Mucosa of stomach (tissue), 1 donor: ENCODE data around the gene ADGRD2.

Experiments
- H3K27me3 ChIP-seq: one replicate; pipeline ENCODE4 v1.7.0; 2013; ENCODE audit warnings: mild to moderate bottlenecking, low read length; ENCODE audit not compliant: control insufficient read depth, insufficient read depth
- H3K36me3 ChIP-seq: one replicate; pipeline ENCODE4 v1.7.0; 2013; ENCODE audit warnings: low read length; ENCODE audit not compliant: control insufficient read depth, insufficient read depth
- H3K4me1 ChIP-seq: one replicate; pipeline ENCODE4 v1.7.0; 2013; ENCODE audit warnings: mild to moderate bottlenecking, low read length; ENCODE audit not compliant: control insufficient read depth, insufficient read depth
- H3K4me3 ChIP-seq: one replicate; pipeline ENCODE4 v1.7.0; 2013; ENCODE audit warnings: low read length
- H3K9ac ChIP-seq: one replicate; pipeline ENCODE4 v1.7.0; 2013; ENCODE audit warnings: mild to moderate bottlenecking, low read length, moderate library complexity
- H3K9me3 ChIP-seq: one replicate; pipeline ENCODE4 v1.7.0; 2013; ENCODE audit warnings: mild to moderate bottlenecking, low read length, moderate library complexity; ENCODE audit not compliant: control insufficient read depth
- donor health status: Pancreatic carcinoma.

ADGRD2 gene

DNA sequence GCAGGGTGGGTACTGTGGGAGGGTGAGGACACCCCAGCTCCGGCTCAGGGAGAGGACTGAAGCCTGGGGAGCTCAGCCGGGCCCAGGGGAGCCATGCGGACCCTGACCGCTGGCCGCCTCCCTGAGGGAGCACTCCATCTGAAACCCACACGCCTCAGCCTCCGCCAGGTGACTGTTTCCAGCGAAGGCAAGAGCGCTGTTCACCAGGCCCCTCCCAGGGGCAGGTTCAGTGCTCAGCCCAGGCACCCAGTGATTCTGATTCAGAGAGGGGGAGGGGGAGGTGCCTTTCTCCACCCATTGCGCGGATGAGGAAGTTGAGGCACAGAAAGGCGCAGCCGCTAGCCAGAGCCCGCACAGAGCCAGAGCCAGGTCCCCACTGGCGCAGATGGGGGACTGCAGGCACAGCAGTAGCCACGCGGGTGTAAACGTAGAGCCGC is 27.0 kb downstream of the ADGRD2 start:
- Histone ChIP-seq H3K4me3 (no peak overlapping the region), H3K27me3 (peaks cover 66% of the 10 kb centered on the region)

DNA sequence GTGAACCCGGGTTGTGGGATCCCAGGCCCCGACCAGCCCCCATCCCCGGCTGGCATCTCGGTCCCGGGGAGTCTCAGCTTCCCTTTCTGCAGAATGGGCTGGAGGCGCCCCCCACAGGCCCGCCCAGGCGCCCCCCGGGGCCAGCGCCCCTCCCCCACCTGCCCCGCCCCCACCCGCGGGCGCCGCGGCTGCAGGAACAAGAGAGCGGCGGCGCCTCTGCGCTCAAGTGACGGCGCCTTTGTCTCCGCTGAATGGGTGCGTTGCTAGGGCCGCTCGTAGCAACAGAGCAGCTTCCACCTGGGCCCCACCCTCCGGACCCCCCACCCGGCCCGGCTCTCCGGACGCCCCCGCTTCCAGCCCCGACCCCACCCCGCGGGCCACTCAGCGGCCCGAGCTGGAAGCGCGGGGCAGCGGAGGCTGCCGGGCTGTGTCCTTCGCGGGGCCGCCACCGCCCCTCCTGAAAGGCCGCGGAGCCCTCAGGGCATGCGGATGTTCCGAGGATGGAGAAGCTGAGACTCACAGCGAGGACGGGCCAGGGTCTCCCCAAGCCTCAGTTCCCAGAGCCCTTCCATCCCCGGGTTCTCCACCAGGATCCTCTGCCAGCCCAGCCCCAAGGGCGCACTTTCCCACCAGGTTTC is 27.5 kb downstream of the ADGRD2 start:
- Histone ChIP-seq H3K9ac (no peak overlapping the region), H3K36me3 (no peaks in the 10 kb centered on the region), H3K9me3 (no peaks in the 10 kb centered on the region), H3K4me1 (no peaks in the 10 kb centered on the region), H3K4me3 (no peak overlapping the region), H3K27me3 (peaks cover 70% of the 10 kb centered on the region)

More for the DNA sequence above, 27.0 kb downstream of the ADGRD2 start:
- H3K4me1 ChIP-seq, result no peaks in the 10 kb centered on the region
- no peaks in the 10 kb centered on the region for H3K36me3 ChIP-seq
- H3K9me3 ChIP-seq, result no peaks in the 10 kb centered on the region
- H3K9ac ChIP-seq, result no peak overlapping the region

GRCh38 chr9:124478354-124478753 is 28.1 kb downstream of the ADGRD2 start:
- Histone ChIP-seq H3K9ac (no peak overlapping the region), H3K27me3 (peaks cover 76% of the 10 kb centered on the region), H3K9me3 (no peaks in the 10 kb centered on the region), H3K4me1 (no peaks in the 10 kb centered on the region), H3K4me3 (no peak overlapping the region), H3K36me3 (no peaks in the 10 kb centered on the region)

DNA sequence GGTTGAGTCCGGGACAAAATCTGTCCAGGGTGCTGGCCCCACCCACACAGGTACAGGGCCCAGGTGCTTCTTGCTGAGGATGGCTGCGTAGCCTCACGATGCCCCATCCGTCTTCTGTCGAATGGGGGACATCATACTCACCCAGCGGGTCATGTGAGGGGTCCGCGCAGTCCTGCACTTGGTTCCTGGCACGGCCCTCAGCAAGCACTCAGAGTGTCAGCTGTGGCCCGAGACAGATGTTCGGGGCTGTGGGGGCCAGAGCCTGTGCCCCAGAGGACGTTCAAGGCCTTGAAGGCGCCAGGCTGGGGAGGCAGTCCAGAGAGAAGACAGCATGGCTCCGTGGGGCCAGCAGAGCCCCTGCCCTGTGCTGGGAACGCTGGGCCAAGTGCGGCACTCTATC is 29.1 kb downstream of the ADGRD2 start:
- Histone ChIP-seq H3K9me3 (no peaks in the 10 kb centered on the region), H3K9ac (no peak overlapping the region), H3K36me3 (no peaks in the 10 kb centered on the region), H3K4me3 (no peak overlapping the region), H3K27me3 (peaks cover 79% of the 10 kb centered on the region), H3K4me1 (no peaks in the 10 kb centered on the region)

GRCh38 chr9:124479947-124480620 is 29.8 kb downstream of the ADGRD2 start:
- Histone ChIP-seq H3K9ac (no peak overlapping the region), H3K36me3 (no peaks in the 10 kb centered on the region), H3K27me3 (peaks cover 80% of the 10 kb centered on the region), H3K9me3 (no peaks in the 10 kb centered on the region), H3K4me3 (no peak overlapping the region), H3K4me1 (no peaks in the 10 kb centered on the region)

DNA sequence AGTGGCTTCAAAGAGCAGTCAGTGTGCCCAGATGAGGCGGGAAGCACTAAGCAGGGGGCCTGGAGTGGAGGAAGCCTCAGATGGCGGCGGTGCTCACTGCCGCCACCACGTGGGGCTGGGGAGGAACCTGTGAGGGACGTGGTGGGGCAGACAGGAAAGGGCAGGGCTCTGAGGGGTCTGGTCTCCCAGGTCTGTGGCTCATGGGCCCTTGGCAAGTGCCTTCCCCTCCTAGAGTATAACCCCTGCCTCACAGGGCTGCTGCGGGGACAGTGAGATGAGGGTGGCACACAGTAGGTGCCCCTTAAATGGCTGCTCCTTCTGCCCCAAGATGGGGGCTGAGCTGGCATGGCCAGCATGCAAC is 30.4 kb downstream of the ADGRD2 start:
- Histone ChIP-seq H3K9me3 (no peaks in the 10 kb centered on the region), H3K36me3 (no peaks in the 10 kb centered on the region), H3K27me3 (peaks cover 82% of the 10 kb centered on the region), H3K4me3 (no peak overlapping the region), H3K4me1 (no peaks in the 10 kb centered on the region), H3K9ac (no peak overlapping the region)

DNA sequence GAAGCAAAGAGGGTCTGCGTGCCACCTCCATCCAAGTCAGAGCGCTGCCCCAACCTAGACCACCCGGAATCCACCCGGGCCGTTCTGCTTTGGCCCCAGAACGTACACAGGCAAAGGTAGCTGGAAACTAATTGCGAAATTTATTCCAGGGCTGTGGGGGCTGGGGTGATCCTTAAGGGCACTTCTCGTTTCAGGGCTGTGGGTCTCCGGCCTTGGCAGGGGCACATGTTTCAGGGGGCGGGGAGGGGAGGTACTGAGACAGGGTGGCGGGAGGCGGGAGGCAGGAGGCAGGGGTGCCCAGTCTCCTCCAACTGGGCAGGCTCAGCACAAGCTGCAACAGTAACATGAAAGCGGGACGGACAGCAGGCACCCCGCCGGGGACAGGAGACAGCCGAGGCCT is 30.9 kb downstream of the ADGRD2 start:
- H3K4me3 ChIP-seq, result no peak overlapping the region
- no peaks in the 10 kb centered on the region for H3K4me1 ChIP-seq
- H3K9ac ChIP-seq, result no peak overlapping the region
- H3K9me3 ChIP-seq, result no peaks in the 10 kb centered on the region
- H3K27me3 ChIP-seq, result peaks cover 80% of the 10 kb centered on the region
- H3K36me3 ChIP-seq, result no peaks in the 10 kb centered on the region

DNA sequence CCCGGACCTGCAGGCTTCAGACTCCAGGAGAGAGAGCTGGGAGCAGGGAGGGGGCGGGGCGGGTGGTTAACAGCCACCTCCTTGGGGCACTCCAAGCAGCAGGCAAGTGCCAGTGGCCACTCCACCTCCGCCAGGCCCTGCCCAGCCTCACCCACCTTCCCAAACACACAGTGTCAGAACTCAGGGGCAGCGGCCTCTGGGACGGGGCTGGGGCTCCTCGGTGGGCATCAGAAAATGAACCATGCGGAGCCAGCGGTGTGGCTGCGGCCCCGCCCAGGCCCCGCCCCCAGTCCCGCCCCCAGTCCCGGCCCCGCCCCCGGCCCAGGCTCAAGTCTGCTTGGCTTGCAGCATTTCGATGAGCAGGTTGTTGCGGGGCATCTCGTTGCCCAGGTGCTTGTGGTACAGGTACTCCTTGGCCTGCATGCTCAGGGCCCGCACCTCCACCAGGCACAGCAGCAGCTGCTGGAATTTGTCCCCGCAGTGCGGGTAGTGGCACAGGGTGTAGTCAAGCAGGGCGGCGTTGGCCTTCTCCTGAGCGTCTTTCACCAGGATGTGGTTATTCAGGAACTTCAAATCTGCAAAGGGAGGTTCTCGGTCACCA is 32.3 kb downstream of the ADGRD2 start:
- Histone ChIP-seq H3K4me1 (no peaks in the 10 kb centered on the region), H3K9me3 (no peaks in the 10 kb centered on the region), H3K4me3 (no peak overlapping the region), H3K9ac (no peak overlapping the region), H3K36me3 (no peaks in the 10 kb centered on the region), H3K27me3 (peaks cover 80% of the 10 kb centered on the region)

DNA sequence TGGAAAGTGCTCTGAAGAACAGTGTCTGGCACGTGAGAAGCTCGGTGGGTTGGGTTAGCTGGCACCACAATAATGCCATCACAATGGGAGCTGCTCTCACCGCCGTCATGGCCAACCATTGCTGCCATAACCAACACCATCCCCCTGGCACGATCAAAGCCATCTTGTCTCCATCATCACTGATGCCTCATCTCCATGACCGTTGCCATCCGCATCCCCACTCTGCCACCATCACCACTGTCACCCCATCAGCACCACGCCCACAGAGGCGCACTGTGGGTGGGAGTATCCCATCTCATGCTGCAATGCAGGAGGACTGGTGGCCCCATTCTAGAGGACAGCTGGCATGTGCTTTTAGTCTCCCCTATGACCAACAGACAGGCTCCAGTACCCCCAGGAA is 33.2 kb downstream of the ADGRD2 start:
- peaks cover 81% of the 10 kb centered on the region for H3K27me3 ChIP-seq
- H3K4me3 ChIP-seq, result no peak overlapping the region
- H3K9ac ChIP-seq, result no peak overlapping the region
- H3K36me3 ChIP-seq, result no peaks in the 10 kb centered on the region
- no peaks in the 10 kb centered on the region for H3K4me1 ChIP-seq
- no peaks in the 10 kb centered on the region for H3K9me3 ChIP-seq

DNA sequence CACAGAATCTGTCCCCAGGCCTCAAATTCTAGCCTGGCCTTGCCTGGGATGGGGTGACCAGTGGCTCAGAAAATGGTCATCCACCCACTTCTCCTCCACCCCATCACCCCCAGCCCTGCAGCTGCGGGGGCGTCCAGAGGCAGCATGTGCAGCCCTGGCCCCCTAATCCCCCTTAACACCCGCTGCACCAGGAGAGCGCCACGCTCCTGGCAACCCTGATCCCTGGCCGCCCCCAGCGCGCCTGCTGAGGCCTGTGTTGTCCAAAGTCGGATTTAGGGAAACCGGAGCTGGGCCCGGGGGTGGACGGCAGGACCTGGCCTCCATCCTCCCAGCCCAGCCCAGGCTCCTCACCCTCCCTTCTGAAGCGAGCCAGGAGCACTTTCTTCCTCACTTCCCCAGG is 35.0 kb downstream of the ADGRD2 start:
- Histone ChIP-seq H3K36me3 (no peaks in the 10 kb centered on the region), H3K4me3 (no peak overlapping the region), H3K27me3 (peaks cover 77% of the 10 kb centered on the region), H3K9me3 (no peaks in the 10 kb centered on the region), H3K9ac (no peak overlapping the region), H3K4me1 (no peaks in the 10 kb centered on the region)

DNA sequence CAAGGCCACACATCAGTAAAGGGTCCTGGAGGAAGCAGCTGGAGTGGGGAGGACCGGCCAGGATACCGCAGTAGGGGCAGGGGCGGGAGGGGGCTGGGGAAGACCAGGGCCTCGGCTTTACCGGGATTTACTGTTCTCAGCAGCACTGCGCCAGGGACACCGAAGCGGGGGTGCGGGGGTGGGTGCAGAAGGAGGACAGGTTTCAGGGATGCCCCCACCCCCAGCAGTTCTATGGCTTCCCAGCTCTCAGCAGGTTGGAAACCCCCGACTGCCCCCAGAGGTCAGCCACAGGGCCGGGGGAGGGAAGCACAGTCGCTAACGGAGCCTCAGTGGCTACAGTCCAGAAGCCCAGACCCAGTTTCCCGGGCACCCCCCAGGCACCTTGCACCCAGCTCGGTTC is 35.7 kb downstream of the ADGRD2 start:
- Histone ChIP-seq H3K9me3 (no peaks in the 10 kb centered on the region), H3K4me3 (no peak overlapping the region), H3K27me3 (peaks cover 70% of the 10 kb centered on the region), H3K9ac (no peak overlapping the region), H3K36me3 (no peaks in the 10 kb centered on the region), H3K4me1 (no peaks in the 10 kb centered on the region)

DNA sequence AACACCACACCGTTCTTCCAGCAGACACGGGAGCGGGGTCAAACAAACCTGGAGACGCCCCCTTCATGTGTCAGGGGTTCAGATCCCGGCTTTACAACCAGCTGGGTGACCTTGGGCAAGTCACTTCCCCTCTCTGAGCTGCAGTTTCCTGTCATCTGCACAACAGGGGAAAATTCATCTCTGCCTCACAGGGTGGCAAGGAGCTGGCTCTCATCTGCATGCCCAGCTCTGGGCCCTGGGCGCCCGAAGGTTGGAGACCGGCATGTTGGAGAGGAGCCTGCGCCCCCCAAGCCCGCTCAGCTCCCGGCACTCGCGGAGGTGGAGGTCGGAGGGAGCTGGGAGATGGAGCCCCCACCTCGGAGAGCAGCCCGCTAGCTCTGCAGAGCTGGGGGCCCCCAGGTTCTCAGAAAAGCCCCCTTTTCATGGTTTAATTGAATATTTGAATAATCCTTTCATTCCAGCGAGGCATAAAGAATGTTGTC is 36.6 kb downstream of the ADGRD2 start:
- Histone ChIP-seq H3K4me1 (no peaks in the 10 kb centered on the region), H3K9ac (no peak overlapping the region), H3K4me3 (no peak overlapping the region), H3K9me3 (no peaks in the 10 kb centered on the region), H3K36me3 (no peaks in the 10 kb centered on the region), H3K27me3 (peaks cover 62% of the 10 kb centered on the region)
